ENCODE measurements around the gene USP6NL.

GRCh38 chr10:11546581-11546980 is 64.9 kb downstream of the USP6NL start:
- no peak for TF ChIP-seq ZNF165 (CRISPR knock-in tag; IDR thresholded peaks at IDR 0.05; ENCODE audit: borderline replicate concordance)
- no peak for TF ChIP-seq CREBBP (IDR thresholded peaks at IDR 0.05; ENCODE audit: low read depth, low read length)
- no peak for TF ChIP-seq HDAC8 (tag; IDR thresholded peaks at IDR 0.05)
- no peak for TF ChIP-seq MYC (IDR thresholded peaks at IDR 0.05; ENCODE audit: low read depth, low read length)
- TF ChIP-seq MYC (CRISPR knock-in tag; IDR thresholded peaks at IDR 0.05; ENCODE audit: borderline replicate concordance, low read depth), result no peak
- TF ChIP-seq SMC3 (conservative IDR thresholded peaks at IDR 0.05; ENCODE audit: insufficient read depth, low read depth, low read length), result no peak
- no peak for TF ChIP-seq KLF6 (CRISPR knock-in tag; IDR thresholded peaks at IDR 0.05; ENCODE audit: borderline replicate concordance)
- no peak for TF ChIP-seq EP300 (IDR thresholded peaks at IDR 0.05; ENCODE audit: low read length)
- no peak for TF ChIP-seq ZNF311 (CRISPR knock-in tag; IDR thresholded peaks at IDR 0.05)
- TF ChIP-seq MXI1 (IDR thresholded peaks at IDR 0.05; ENCODE audit: low read depth, low read length), result no peak
- TF ChIP-seq ZNF354B (CRISPR knock-in tag; IDR thresholded peaks at IDR 0.05), result no peak
